SJSA1 (cell line): ENCODE results near the gene GJC2. TPM values are rescaled to one million over a fixed set of nuclear protein-coding genes. Genes with fewer than 3 reads are reported as not detected.
"Not testable (repeated sequence)": the region's sequence is repeated elsewhere in the genome, so short reads cannot be mapped to it uniquely, and the experiment has no call there.

Experiments used
- DNase-seq, 2 experiments: peaks; one replicate each; pipeline ENCODE4 v3.0.0-alpha.2; 2015 to 2020; ENCODE audit warnings: low spot score in 2 of 2, low read depth in 1 of 2
- H3K27ac ChIP-seq: fragments of 250-450 bp; sonication (Bioruptor Pico); 2 replicates; pipeline ENCODE4 v1.5.1; 2020; ENCODE audit warnings: mild to moderate bottlenecking, moderate library complexity
- H3K27me3 ChIP-seq: fragments of 250-450 bp; sonication (Bioruptor Pico); replicated peaks from 2 replicates; pipeline ENCODE4 v1.5.1; 2020; ENCODE audit warnings: mild to moderate bottlenecking, moderate library complexity
- H3K36me3 ChIP-seq: fragments of 250-450 bp; sonication (Bioruptor Pico); 2 replicates; pipeline ENCODE4 v1.5.1; 2020; ENCODE audit warnings: mild to moderate bottlenecking
- H3K4me1 ChIP-seq: fragments of 250-450 bp; sonication (Bioruptor Pico); replicated peaks from 2 replicates; pipeline ENCODE4 v1.6.1; 2021; ENCODE audit warnings: mild to moderate bottlenecking
- H3K4me3 ChIP-seq: fragments of 250-450 bp; sonication (Bioruptor Pico); 2 replicates; pipeline ENCODE4 v1.5.1; 2020; ENCODE audit warnings: mild to moderate bottlenecking
- H3K9me3 ChIP-seq: fragments of 250-450 bp; sonication (Bioruptor Pico); replicated peaks from 2 replicates; pipeline ENCODE4 v1.5.1; 2020; ENCODE audit warnings: mild to moderate bottlenecking
- total RNA-seq: library from RNA; depleted of rRNA; stranded (reverse); fragments of >200 nt; shearing (Covaris generic); gene quantifications from 2 replicates; pipeline ENCODE4 v1.2.3, GENCODE V29; 2014

The GJC2 gene
- total RNA-seq, 1 experiment from 2014 or later, result 2.3 TPM

DNA sequence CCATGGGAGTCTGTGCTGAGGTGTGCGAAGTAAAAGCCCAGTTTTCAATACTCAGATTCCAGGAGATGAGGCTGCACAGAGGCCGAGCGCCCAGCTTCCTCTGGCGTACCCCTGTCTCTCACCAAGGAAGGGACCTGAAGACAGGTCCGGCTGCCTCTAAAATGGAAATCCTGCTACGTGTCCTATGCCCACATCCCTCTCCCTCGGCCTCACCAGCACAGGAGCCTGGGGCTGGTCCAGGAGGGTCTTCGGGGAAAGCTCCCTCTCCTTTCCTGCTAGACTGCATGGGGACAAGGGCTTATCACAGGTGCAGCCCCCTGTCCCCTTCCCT lies 41.0 kb upstream of the GJC2 start:
- peak overlapping the region; percentile 38; the same call in 1 of the 2 replicates for H3K27ac ChIP-seq
- peaks cover 21% of the 10 kb centered on the region for H3K36me3 ChIP-seq
- no peaks in the 10 kb centered on the region for H3K9me3 ChIP-seq
- peaks cover 17% of the 10 kb centered on the region for H3K4me1 ChIP-seq
- H3K4me3 ChIP-seq, result peak overlapping the region; percentile 72
- no peak for DNase-seq
- H3K27me3 ChIP-seq, result no peaks in the 10 kb centered on the region

DNA sequence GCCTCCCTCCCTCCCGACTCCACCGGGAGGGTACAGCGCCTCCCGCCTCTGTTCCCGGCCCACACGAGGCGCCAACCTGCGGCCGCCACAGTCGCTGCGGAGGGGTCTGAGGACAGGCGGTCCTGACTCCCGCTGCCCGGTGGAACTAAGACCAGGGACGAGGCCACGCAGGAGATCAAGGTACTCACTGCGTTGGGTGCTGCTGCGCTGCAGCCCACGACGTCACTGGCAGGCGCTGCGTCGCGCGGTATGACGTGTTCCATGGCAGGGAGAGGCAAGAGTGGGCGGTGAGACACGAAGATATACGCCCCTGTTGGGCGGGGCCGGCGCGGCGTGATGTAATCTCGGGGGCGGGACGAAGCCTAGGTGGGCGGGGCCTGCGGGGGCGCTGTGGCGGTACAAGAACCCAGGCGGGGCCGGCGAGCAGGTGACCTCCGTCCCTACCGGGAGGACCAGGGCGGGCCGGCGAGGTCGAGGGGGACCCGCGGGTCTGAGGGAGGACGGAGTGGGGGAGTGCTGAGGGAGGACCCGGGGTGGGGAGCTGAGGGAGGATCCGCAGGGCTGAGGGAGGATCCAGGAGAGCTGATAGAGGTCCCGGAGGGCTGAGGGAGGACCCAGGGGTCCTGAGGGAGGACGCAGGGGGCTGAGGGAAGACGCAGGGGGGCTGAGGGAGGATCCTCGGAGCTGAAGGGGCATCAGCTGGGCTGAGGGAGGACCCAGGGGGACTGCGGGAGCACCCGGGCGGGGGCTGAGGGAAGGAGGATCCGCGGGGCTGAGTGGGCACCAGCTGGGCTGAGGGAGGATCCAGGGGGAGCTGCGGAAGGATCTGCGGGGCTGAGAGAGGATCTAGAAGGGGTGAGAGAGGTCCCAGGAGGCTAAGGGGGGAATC lies 40.4 kb upstream of the GJC2 start, which contains the start of gene MRPL55:
Gene MRPL55 (minus strand): TSS at position 227 of the 889 bp plus-strand sequence. CDS start 1,039 bp downstream, outside the sequence.
- Histone ChIP-seq H3K9me3 (no peaks in the 10 kb centered on the region), H3K36me3 (peaks cover 21% of the 10 kb centered on the region), H3K27me3 (no peaks in the 10 kb centered on the region), H3K4me1 (peaks cover 11% of the 10 kb centered on the region), H3K27ac (peak within 1 kb of the TSS; percentile 50), H3K4me3 (peak within 1 kb of the TSS; percentile 72)
- DNase-seq, result peak; percentile 84 to 96

DNA sequence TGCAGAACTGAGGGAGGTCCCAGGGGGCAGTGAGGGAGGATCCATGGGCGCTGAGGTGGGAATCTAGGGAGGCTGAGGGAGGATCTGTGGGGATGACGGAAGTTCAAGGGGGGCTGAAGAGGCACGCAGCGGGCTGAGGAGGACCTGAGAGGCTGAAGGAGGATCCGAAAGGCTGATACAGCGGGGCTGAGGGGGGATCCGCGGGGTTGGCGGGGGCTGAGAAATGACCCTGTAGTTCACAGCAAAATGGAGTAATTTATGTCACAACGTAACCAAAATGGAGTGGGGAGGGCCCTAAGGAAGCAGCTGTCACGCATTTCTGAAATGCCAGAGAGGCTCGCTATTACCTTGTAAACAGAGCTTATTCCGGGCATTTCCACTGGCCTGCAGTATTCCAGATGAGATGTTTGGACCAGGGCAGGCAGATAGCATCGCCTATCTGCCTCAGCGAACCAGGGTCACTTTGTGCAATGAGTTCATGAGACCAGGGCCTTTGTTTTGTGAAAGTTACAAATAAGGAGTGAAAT lies 39.7 kb upstream of the GJC2 start:
- Histone ChIP-seq H3K27me3 (no peaks in the 10 kb centered on the region), H3K27ac (peak overlapping the region; percentile 50), H3K4me3 (peak overlapping the region; percentile 72), H3K9me3 (no peaks in the 10 kb centered on the region), H3K4me1 (peaks cover 11% of the 10 kb centered on the region), H3K36me3 (peaks cover 21% of the 10 kb centered on the region)
- DNase-seq, result no peak

GRCh38 chr1:228110556-228110955 lies 39.2 kb upstream of the GJC2 start:
- Histone ChIP-seq H3K4me1 (peaks cover 11% of the 10 kb centered on the region), H3K27ac (no peak overlapping the region), H3K9me3 (no peaks in the 10 kb centered on the region), H3K4me3 (peak overlapping the region; percentile 72; the same call in 1 of the 2 replicates), H3K36me3 (peaks cover 21% of the 10 kb centered on the region), H3K27me3 (no peaks in the 10 kb centered on the region)
- no peak for DNase-seq

DNA sequence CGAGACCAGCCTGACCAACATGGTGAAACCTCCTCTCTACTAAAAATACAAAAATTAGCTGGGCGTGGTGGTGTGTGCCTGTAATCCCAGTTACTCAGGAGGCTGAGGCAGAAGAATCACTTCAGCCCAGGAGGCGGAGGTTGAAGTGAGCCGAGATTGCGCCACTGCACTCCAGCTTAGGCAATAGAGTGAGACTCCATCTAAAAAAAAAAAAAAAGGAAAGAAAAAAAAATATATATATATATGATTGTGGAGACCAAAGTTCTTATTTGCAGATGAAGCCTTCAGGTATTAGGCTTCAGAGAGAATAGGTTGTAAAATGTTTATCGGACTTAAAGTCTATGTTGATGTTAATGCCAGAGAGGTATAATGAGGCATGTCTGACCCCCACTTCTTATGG lies 38.4 kb upstream of the GJC2 start:
- not testable (repeated sequence) for H3K9me3 ChIP-seq, H3K27me3 ChIP-seq, DNase-seq, H3K27ac ChIP-seq, H3K4me3 ChIP-seq
- Histone ChIP-seq H3K36me3 (peaks cover 17% of the 10 kb centered on the region), H3K4me1 (peaks cover 11% of the 10 kb centered on the region)

DNA sequence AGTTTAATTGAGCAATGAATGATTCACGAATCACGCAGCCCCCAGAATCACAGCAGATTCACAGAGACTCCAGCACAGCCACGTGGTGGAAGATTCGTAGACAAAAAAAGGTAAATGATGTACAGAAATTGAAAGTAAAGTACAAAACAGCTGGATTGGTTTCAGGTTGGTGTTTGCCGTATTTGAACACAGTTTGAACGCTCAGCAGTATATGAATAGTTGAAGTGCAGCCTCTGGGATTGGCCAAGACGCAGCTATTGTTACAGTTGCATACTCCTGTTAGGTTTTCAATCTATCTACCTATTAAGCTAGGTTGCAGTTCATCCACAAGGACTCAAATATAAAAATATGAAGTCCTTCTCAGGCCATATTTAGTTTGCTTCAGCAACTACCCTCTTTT lies 37.6 kb upstream of the GJC2 start:
- Histone ChIP-seq H3K4me3 (no peak overlapping the region), H3K27ac (no peak overlapping the region), H3K36me3 (peaks cover 9% of the 10 kb centered on the region), H3K9me3 (no peaks in the 10 kb centered on the region), H3K27me3 (no peaks in the 10 kb centered on the region), H3K4me1 (peaks cover 11% of the 10 kb centered on the region)
- DNase-seq, result no peak

DNA sequence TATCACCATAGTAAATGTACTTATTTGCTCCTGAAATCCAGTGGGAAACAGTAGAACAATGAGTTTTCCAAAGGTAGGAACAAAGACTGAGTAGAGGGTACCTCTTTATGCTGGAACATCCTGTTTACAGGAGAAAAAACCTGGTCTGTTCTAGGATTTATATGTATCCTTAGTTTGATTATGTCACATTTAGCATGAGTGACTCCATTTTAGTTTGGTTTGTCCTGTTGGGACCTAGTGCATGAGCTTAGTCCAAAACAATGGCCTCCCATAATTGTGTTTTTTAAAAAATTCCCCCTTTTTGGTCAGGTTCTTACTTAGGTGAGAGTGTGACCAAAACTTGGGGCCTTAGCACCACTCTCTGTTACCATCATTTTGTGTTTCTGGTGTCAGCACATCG lies 37.1 kb upstream of the GJC2 start:
- no peak for DNase-seq

DNA sequence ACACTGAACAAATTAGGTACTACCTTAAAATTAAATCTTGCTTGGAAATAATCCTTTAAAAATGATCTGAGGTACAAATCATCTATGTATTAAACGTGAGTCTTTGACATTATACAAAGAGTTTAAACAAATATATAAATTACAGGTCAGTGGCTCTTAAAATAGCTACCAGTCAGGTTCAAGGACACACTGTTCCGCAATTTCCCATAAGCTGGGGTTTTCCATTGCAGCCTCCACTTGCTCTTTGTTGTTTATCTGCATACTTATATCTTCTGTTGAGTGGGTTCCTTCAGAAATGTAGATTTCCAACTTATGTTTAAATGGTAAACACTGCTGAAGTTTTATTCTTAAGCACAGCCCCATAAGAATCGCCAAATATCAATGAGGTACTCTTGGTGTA lies 34.9 kb upstream of the GJC2 start:
- H3K36me3 ChIP-seq, result no peaks in the 10 kb centered on the region
- H3K27me3 ChIP-seq, result no peaks in the 10 kb centered on the region
- peaks cover 4% of the 10 kb centered on the region; the same call in 1 of the 2 replicates for H3K4me1 ChIP-seq
- H3K27ac ChIP-seq, result no peak overlapping the region
- H3K4me3 ChIP-seq, result no peak overlapping the region
- no peaks in the 10 kb centered on the region for H3K9me3 ChIP-seq
- no peak for DNase-seq

More for the DNA sequence above, 37.1 kb upstream of the GJC2 start:
- Histone ChIP-seq H3K27ac (no peak overlapping the region), H3K4me3 (no peak overlapping the region), H3K4me1 (peaks cover 11% of the 10 kb centered on the region), H3K9me3 (no peaks in the 10 kb centered on the region), H3K27me3 (no peaks in the 10 kb centered on the region), H3K36me3 (peaks cover 4% of the 10 kb centered on the region)

GRCh38 chr1:228117335-228117734 lies 32.4 kb upstream of the GJC2 start:
- Histone ChIP-seq H3K27me3 (no peaks in the 10 kb centered on the region), H3K4me1 (no peaks in the 10 kb centered on the region)
- no peak for DNase-seq

GRCh38 chr1:228118040-228118439 lies 31.7 kb upstream of the GJC2 start:
- Histone ChIP-seq H3K9me3 (no peaks in the 10 kb centered on the region; the same call in 1 of the 2 replicates), H3K4me3 (no peak overlapping the region), H3K27me3 (no peaks in the 10 kb centered on the region), H3K4me1 (no peaks in the 10 kb centered on the region), H3K36me3 (no peaks in the 10 kb centered on the region), H3K27ac (no peak overlapping the region)
- no peak for DNase-seq

More at GRCh38 chr1:228117335-228117734, 32.4 kb upstream of the GJC2 start:
- no peak overlapping the region for H3K27ac ChIP-seq
- no peaks in the 10 kb centered on the region for H3K36me3 ChIP-seq
- no peak overlapping the region for H3K4me3 ChIP-seq
- H3K9me3 ChIP-seq, result no peaks in the 10 kb centered on the region

DNA sequence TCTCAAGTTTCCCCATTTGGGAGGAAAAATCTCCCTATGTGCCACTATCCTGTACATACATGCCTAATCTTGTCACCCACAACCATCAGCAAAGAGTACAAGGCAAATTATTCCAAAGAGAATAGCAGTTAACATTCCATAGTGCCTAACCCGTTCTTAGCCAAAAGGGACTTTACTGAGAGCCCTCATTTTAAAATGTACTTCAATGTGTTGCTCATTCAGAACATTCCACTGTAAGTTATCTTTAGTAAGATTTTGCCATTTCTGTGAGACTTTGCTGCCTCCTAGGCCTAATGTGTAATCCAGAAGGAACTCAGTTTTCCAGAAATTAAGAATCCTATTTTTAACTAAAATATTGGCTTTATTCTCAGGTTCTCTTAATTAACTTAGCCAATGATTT lies 29.4 kb upstream of the GJC2 start:
- no peak for DNase-seq
- H3K36me3 ChIP-seq, result no peaks in the 10 kb centered on the region
- no peaks in the 10 kb centered on the region for H3K4me1 ChIP-seq
- no peaks in the 10 kb centered on the region; the same call in 1 of the 2 replicates for H3K9me3 ChIP-seq
- H3K4me3 ChIP-seq, result no peak overlapping the region
- H3K27ac ChIP-seq, result no peak overlapping the region
- peaks cover 2% of the 10 kb centered on the region; the same call in 1 of the 2 replicates for H3K27me3 ChIP-seq

GRCh38 chr1:228120857-228121489 lies 28.8 kb upstream of the GJC2 start:
- Histone ChIP-seq H3K4me3 (no peak overlapping the region), H3K27ac (no peak overlapping the region), H3K9me3 (no peaks in the 10 kb centered on the region; the same call in 1 of the 2 replicates), H3K4me1 (no peaks in the 10 kb centered on the region), H3K36me3 (no peaks in the 10 kb centered on the region), H3K27me3 (peaks cover 3% of the 10 kb centered on the region; the same call in 1 of the 2 replicates)
- DNase-seq, result no peak

DNA sequence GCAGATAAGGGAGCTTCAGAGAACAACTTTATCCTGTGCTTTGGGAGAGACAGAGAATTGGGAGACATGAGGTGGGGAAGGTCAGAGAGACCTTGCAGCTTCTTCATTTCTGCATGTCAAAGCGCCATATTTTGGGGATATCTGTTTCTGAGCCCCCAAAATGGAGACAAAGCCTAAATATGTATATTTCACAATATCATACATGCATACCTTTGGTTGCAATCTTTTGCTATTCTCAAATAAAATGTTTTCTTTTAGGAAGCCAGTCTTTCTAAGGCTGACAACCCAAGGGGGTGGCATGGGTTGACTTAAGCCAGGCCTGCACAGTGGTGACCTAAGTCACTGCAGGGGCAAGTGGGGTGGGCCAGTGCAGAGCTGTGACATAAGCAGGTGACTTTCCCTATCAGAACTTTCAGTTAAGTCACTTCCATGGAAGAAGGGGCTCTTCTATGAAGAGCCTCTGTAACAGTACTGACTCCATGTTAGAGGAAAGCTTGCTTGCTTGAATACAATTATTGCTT lies 26.7 kb upstream of the GJC2 start:
- no peaks in the 10 kb centered on the region; the same call in 1 of the 2 replicates for H3K9me3 ChIP-seq
- DNase-seq, result no peak
- H3K27me3 ChIP-seq, result peaks cover 3% of the 10 kb centered on the region
- no peaks in the 10 kb centered on the region for H3K4me1 ChIP-seq
- H3K36me3 ChIP-seq, result no peaks in the 10 kb centered on the region
- no peak overlapping the region for H3K4me3 ChIP-seq
- H3K27ac ChIP-seq, result no peak overlapping the region
